Caco-2 (cell line): Measurements from ENCODE around the gene VAT1. TPM values are rescaled to one million over a fixed set of nuclear protein-coding genes. Genes with fewer than 3 reads are reported as not detected.
"Not testable (repeated sequence)": the region's sequence is repeated elsewhere in the genome, so short reads cannot be mapped to it uniquely, and the experiment has no call there.

Source experiments
- BruUV-seq: library from RNA; stranded (reverse); fragments of 400-500 nt; replicated peaks from 2 replicates; lab custom pipeline; 2021; lab: Mats Ljungman, UMichigan
- CTCF ChIA-PET: fragments of 300-600 bp; sonication (Branson Sonifier 250); formaldehyde crosslinking; loops from one replicate; lab custom pipeline; 2022; ENCODE audit warnings: antibody characterized with exemption; lab: Charles Lee
- POLR2A ChIA-PET: fragments of 300-600 bp; sonication (Branson Sonifier 250); formaldehyde crosslinking; loops from one replicate; lab custom pipeline; 2022; ENCODE audit warnings: antibody characterized with exemption; lab: Charles Lee
- DNase-seq, 2 experiments: peaks; one replicate each; pipeline versions ENCODE4 v3.0.0 to v3.0.0-alpha.2; 2020 to 2022
- H3K27me3 ChIP-seq: replicated peaks from 2 replicates; pipeline ENCODE4 v1.6.0; 2011; ENCODE audit warnings: low read length; ENCODE audit not compliant: control insufficient read depth, insufficient read depth
- H3K36me3 ChIP-seq: 2 replicates; pipeline ENCODE4 v1.5.1; 2011; ENCODE audit warnings: low read length; ENCODE audit not compliant: control insufficient read depth, insufficient read depth
- H3K4me1 ChIP-seq: fragments of 250-450 bp; sonication (Bioruptor Pico); 2 replicates; pipeline ENCODE4 v1.5.1; 2020; ENCODE audit warnings: mild to moderate bottlenecking
- H3K4me3 ChIP-seq: 2 replicates; pipeline ENCODE4 v1.5.1; 2011; ENCODE audit warnings: low read depth, mild to moderate bottlenecking, control low read depth, low read length
- H3K9me3 ChIP-seq: fragments of 250-450 bp; sonication (Bioruptor Pico); 2 replicates; pipeline ENCODE4 v1.5.1; 2020; ENCODE audit warnings: mild to moderate bottlenecking, moderate library complexity
- H3K27ac Mint-ChIP-seq: one replicate; pipeline ENCODE4 v1.8.0; 2022; ENCODE audit warnings: mixed read lengths; ENCODE audit not compliant: unreplicated experiment
- H3K27me3 Mint-ChIP-seq: one replicate; pipeline ENCODE4 v1.8.0; 2022; ENCODE audit warnings: mixed read lengths; ENCODE audit not compliant: insufficient read depth, unreplicated experiment
- H3K36me3 Mint-ChIP-seq: one replicate; pipeline ENCODE4 v1.8.0; 2022; ENCODE audit warnings: mild to moderate bottlenecking, mixed read lengths; ENCODE audit not compliant: insufficient read depth, unreplicated experiment
- H3K4me1 Mint-ChIP-seq: one replicate; pipeline ENCODE4 v1.8.0; 2022; ENCODE audit warnings: low read depth, mixed read lengths; ENCODE audit not compliant: unreplicated experiment
- H3K4me3 Mint-ChIP-seq: one replicate; pipeline ENCODE4 v1.8.0; 2022; ENCODE audit warnings: mild to moderate bottlenecking, moderate library complexity, mixed read lengths; ENCODE audit not compliant: unreplicated experiment
- H3K9me3 Mint-ChIP-seq: one replicate; pipeline ENCODE4 v1.8.0; 2022; ENCODE audit warnings: mixed read lengths; ENCODE audit not compliant: unreplicated experiment
- intact Hi-C: fragments of 100-400 bp; cut with micrococcal nuclease; formaldehyde crosslinking; loops from one replicate; pipeline ENCODE4 v1.10.0; 2022; ENCODE audit not compliant: unreplicated experiment
- total RNA-seq: library from RNA; stranded (reverse); gene quantifications from 2 replicates; pipeline ENCODE4 v1.2.3, GENCODE V29; 2022
- TF ChIP-seq, protein P1 (sequence below), 2 experiments: fragments of 200-600 bp in 1 of 2; IDR thresholded peaks; 1 replicate in 1 of 2; 2 replicates in 1 of 2; pipeline versions ENCODE4 v1.5.1 to v1.8.0; 2011 to 2022; ENCODE audit warnings: antibody characterized with exemption in 1 of 2, control low read depth in 1 of 2, inconsistent platforms in 1 of 2, low read depth in 1 of 2, low read length in 1 of 2, mild to moderate bottlenecking in 1 of 2, moderate library complexity in 1 of 2; ENCODE audit not compliant: insufficient read depth in 1 of 2, severe bottlenecking in 1 of 2, unreplicated experiment in 1 of 2

The VAT1 gene
- total RNA-seq, 1 experiment from 2014 or later = 236 TPM

DNA sequence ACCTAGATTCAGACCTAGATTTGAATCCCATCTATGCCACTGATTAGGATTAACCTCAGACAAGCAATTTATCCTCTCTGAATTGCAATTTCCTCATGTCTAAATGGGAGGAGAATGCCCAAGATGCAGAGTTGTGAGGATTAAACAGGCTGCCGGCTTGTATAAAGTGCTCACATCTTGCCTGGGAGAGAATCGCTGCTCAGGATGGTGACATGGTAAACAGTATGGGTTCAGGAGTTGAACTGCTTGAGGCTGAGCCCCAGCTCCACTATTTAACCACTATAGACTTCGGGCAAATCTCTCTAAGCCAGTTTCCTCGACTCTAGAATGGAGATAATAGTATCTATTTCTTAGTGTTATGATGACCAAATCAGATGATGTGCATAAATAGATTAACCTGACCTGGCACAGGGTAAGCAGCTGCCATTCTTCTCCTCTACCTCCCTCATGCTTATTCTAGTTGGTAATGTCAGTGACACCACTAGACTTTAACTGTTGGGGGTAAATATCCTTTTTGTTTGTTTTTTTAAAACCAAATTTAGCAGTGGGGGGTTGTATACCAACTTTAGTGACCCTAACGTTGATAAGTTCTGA is 24.7 kb downstream of the VAT1 start:
- no peak for DNase-seq
- Mint-ChIP-seq H3K27ac (peak overlapping the region; percentile 99), H3K36me3 (peaks cover 72% of the 10 kb centered on the region), H3K27me3 (no peaks in the 10 kb centered on the region), H3K4me3 (peak overlapping the region; percentile 90), H3K9me3 (no peaks in the 10 kb centered on the region), H3K4me1 (peaks cover 12% of the 10 kb centered on the region)
- ChIA-PET CTCF (interaction anchor here (0.7 to 1.9 kb wide), 20 partner anchors 9 to 486 kb away, joined by 3 to 13 read pairs (median 4); partner anchors contain the start of genes BECN1, DHX8, IFI35 and TMEM106A), POLR2A (interaction anchor here (0.5 to 2.0 kb wide), 41 partner anchors 8 to 1324 kb away, joined by 3 to 37 read pairs (median 6); partner anchors contain the start of genes AARSD1, BECN1, BRCA1 and COA3)
- intact Hi-C loops = no loop called here
- H3K4me1 ChIP-seq = peaks cover 16% of the 10 kb centered on the region
- peak overlapping the region; percentile 28 for H3K4me3 ChIP-seq
- H3K9me3 ChIP-seq = no peaks in the 10 kb centered on the region
- H3K27me3 ChIP-seq = no peaks in the 10 kb centered on the region
- TF ChIP-seq, protein P1, sequence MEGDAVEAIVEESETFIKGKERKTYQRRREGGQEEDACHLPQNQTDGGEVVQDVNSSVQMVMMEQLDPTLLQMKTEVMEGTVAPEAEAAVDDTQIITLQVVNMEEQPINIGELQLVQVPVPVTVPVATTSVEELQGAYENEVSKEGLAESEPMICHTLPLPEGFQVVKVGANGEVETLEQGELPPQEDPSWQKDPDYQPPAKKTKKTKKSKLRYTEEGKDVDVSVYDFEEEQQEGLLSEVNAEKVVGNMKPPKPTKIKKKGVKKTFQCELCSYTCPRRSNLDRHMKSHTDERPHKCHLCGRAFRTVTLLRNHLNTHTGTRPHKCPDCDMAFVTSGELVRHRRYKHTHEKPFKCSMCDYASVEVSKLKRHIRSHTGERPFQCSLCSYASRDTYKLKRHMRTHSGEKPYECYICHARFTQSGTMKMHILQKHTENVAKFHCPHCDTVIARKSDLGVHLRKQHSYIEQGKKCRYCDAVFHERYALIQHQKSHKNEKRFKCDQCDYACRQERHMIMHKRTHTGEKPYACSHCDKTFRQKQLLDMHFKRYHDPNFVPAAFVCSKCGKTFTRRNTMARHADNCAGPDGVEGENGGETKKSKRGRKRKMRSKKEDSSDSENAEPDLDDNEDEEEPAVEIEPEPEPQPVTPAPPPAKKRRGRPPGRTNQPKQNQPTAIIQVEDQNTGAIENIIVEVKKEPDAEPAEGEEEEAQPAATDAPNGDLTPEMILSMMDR (IDR thresholded peaks at IDR 0.05; ENCODE audit: insufficient read depth in 1 of 2, low read depth in 1 of 2, low read length in 1 of 2, severe bottlenecking in 1 of 2, unreplicated experiment in 1 of 2) = no peak
- H3K36me3 ChIP-seq = peaks cover 5% of the 10 kb centered on the region
- BruUV-seq = TSS peak; percentile 41

DNA sequence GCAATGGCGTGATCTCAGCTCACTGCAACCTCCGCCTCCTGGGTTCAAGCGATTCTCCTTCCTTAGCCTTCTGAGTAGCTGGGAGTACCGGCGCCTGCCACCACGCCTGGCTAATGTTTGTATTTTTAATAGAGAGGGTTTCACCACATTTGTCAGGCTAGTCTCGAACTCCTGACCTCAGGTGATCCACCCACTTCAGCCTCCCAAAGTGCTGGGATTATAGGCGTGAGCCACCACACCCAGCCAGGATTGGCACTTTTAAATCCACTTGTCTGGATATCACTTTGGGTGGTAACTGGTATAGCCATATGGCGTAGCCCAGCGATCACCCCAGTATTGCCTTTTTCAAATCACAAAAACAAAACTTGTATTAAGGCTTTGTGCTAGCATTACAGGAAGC is 28.3 kb downstream of the VAT1 start:
- Mint-ChIP-seq H3K36me3 (peaks cover 64% of the 10 kb centered on the region), H3K4me1 (peaks cover 12% of the 10 kb centered on the region)
- CTCF ChIA-PET, H3K27ac Mint-ChIP-seq, H3K4me1 ChIP-seq, intact Hi-C loops, POLR2A ChIA-PET, H3K4me3 Mint-ChIP-seq, BruUV-seq, H3K27me3 ChIP-seq, DNase-seq, H3K36me3 ChIP-seq, H3K9me3 ChIP-seq, H3K9me3 Mint-ChIP-seq, H3K4me3 ChIP-seq, H3K27me3 Mint-ChIP-seq: not testable (repeated sequence)

DNA sequence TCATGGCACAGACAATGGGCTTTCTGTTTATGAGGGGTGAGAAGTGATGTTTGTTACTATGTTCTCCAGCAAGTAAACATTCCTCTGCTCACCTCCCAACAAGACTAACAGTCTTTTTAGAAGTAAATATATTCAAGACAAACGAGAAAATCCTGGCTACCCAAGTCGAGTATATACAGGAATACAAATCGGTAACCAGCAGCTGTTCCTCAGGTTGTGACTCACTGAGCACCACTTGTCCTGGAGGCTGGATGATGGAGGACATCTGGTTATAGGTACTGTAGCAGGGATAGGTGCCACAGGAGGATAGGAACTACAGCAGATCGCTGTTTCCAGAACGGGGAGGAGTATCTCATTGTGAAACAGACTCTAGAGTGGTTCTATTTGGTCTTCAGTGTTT is 29.3 kb downstream of the VAT1 start:
- H3K4me1 ChIP-seq = peaks cover 8% of the 10 kb centered on the region; the same call in 1 of the 2 replicates
- peaks cover 10% of the 10 kb centered on the region for H3K36me3 ChIP-seq
- no peaks in the 10 kb centered on the region for H3K9me3 Mint-ChIP-seq
- ChIA-PET CTCF (no interaction called here), POLR2A (no interaction called here)
- BruUV-seq = TSS peak; percentile 23
- peaks cover 9% of the 10 kb centered on the region for H3K4me1 Mint-ChIP-seq
- no peaks in the 10 kb centered on the region for H3K27me3 Mint-ChIP-seq
- H3K27me3 ChIP-seq = no peaks in the 10 kb centered on the region
- H3K36me3 Mint-ChIP-seq = peaks cover 64% of the 10 kb centered on the region
- TF ChIP-seq, protein P1 (IDR thresholded peaks at IDR 0.05; ENCODE audit: insufficient read depth in 1 of 2, low read depth in 1 of 2, low read length in 1 of 2, severe bottlenecking in 1 of 2, unreplicated experiment in 1 of 2) = no peak
- H3K4me3 Mint-ChIP-seq = no peak overlapping the region
- no peak overlapping the region for H3K27ac Mint-ChIP-seq
- H3K4me3 ChIP-seq = no peak overlapping the region
- H3K9me3 ChIP-seq = no peaks in the 10 kb centered on the region
- intact Hi-C loops = no loop called here
- no peak for DNase-seq
